ENCODE measurements around the gene CCNL2.

Gene CCNL2

GRCh38 chr1:1426496-1427105 is 27.5 kb upstream of the CCNL2 start:
- no peak overlapping the region for H3K4me3 ChIP-seq (ENCODE audit: low read length)
- TF ChIP-seq, protein P1, sequence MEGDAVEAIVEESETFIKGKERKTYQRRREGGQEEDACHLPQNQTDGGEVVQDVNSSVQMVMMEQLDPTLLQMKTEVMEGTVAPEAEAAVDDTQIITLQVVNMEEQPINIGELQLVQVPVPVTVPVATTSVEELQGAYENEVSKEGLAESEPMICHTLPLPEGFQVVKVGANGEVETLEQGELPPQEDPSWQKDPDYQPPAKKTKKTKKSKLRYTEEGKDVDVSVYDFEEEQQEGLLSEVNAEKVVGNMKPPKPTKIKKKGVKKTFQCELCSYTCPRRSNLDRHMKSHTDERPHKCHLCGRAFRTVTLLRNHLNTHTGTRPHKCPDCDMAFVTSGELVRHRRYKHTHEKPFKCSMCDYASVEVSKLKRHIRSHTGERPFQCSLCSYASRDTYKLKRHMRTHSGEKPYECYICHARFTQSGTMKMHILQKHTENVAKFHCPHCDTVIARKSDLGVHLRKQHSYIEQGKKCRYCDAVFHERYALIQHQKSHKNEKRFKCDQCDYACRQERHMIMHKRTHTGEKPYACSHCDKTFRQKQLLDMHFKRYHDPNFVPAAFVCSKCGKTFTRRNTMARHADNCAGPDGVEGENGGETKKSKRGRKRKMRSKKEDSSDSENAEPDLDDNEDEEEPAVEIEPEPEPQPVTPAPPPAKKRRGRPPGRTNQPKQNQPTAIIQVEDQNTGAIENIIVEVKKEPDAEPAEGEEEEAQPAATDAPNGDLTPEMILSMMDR (IDR thresholded peaks at IDR 0.05; ENCODE audit: insufficient read depth, low read depth, low read length, missing control alignments): no peak
- no peak for DNase-seq (ENCODE audit: low read depth)

DNA sequence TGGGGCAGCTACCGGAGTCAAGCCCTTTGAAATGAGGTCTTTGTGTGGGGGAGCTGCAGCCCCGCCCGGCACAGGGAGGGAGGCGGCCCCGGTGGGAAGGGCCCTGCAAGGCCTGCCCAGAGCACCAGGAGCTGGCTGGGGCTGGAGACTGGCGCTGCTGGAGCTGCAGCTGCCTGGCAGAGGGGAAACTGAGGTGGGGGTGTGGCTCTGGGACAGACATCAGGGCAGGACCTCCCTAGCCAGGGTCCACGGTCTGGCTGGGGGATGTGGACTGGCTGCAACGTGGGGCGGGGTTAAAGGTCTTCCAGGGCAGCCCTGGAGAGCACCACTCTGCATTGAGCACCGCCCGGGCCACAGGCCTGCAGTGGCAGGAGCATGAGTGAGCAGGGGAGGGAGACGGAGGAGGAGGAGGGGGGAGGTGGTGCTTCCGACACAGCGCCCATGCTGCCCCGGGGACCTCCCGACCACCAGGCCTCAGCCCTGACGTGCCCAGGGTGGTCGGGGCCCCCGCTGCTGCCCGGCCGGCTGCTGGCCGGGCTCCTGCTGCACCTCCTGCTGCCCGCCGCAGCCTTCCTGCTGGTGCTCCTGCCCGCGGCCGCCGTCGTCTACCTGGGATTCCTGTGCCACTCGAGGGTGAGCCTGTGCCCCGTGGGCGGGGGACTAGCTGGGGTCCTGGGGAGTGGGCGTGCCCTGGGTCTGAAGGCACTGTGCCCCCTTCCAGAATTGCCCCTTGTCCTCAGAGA is 26.8 kb upstream of the CCNL2 start:
- TF ChIP-seq, protein P1 (IDR thresholded peaks at IDR 0.05; ENCODE audit: insufficient read depth, low read depth, low read length, missing control alignments): no peak
- H3K4me3 ChIP-seq (ENCODE audit: low read length): no peak overlapping the region
- DNase-seq (ENCODE audit: low read depth): no peak

DNA sequence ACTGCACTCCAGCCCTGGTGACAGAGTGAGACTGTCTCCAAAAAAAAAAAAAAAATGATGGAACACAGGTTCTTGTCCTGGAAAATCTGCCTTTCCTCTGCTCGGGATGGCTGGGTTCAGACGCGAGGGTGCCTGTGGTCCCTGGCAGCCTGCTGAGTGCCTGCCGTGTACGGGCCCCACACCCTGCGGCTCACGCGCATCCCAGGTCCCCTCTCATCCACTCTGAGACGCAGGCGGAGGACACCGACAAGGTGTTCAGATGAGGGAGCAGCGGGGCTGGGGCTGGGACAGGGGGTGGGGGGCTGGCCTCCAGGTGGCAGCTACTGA is 26.3 kb upstream of the CCNL2 start:
- TF ChIP-seq, protein P1 (IDR thresholded peaks at IDR 0.05; ENCODE audit: insufficient read depth, low read depth, low read length, missing control alignments): no peak
- no peak overlapping the region for H3K4me3 ChIP-seq (ENCODE audit: low read length)
- no peak for DNase-seq (ENCODE audit: low read depth)

- no peak for DNase-seq (ENCODE audit: low read depth)
- TF ChIP-seq, protein P1 (IDR thresholded peaks at IDR 0.05; ENCODE audit: insufficient read depth, low read depth, low read length, missing control alignments): no peak
- H3K4me3 ChIP-seq (ENCODE audit: low read length): no peak overlapping the region
Measured at GRCh38 chr1:1424707-1425106, 25.6 kb upstream of the CCNL2 start.

- TF ChIP-seq, protein P1 (IDR thresholded peaks at IDR 0.05; ENCODE audit: insufficient read depth, low read depth, low read length, missing control alignments): no peak
- no peak for DNase-seq (ENCODE audit: low read depth)
- no peak overlapping the region for H3K4me3 ChIP-seq (ENCODE audit: low read length)
Measured at GRCh38 chr1:1423245-1423597, 24.1 kb upstream of the CCNL2 start.

DNA sequence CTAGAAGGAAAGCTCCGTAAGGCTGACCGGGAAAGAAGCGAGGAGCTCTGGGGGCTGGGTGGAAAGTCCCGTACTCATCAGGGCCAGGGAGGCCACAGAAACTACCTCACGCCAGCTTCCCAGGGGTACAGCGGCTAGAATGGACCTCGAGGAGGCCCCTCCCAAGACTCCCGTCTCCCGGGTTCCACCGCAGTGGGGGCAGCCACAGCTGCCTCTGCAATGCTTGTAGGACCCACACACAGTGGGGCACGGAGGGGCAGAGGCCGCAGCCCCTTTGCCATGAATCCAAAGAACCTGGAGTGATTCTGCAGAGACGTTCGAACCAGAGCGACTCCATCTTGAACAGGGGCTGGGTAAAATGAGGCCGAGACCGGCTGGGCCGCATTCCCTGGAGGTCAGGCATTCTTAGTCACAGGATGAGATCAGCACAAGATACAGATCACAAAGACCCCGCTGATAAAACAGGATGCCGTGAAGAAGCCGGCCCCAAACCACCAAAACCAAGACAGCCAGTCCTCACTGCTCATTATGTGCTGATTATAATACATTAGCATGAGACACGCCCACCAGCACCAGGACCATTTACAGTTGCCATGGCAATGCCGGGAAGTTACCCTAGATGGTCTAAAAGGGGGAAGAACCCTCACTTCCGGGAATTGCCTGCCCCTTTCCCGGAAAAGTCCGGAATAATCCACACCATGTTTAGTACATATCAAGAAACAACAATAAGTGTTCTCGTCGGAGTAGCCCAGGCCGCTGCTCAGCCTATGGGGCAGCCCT is 23.5 kb upstream of the CCNL2 start:
- TF ChIP-seq, protein P1 (IDR thresholded peaks at IDR 0.05; ENCODE audit: insufficient read depth, low read depth, low read length, missing control alignments): no peak
- DNase-seq (ENCODE audit: low read depth): peak; percentile 80
- no peak overlapping the region for H3K4me3 ChIP-seq (ENCODE audit: low read length)

Measured in epithelial cell of esophagus (primary cell).